Natural killer cell treated with Interleukin-12 subunit alpha and Interleukin-12 subunit beta and Interleukin-15 and Interleukin-18, amount 100 ng/mL, for 72 hours (primary cell): ENCODE measurements around the gene HGD. TPM values are rescaled to one million over a fixed set of nuclear protein-coding genes. Genes with fewer than 3 reads are reported as not detected.

Experiments
- ATAC-seq, 2 donors: fragments of 150-1000 bp; cut with Tn5 transposase in 1 of 2; sonication (Bioruptor Pico), chemical (Tn5 transposase) in 1 of 2; 2 replicates each; pipeline ENCODE4 v1.10.0; 2021
- DNase-seq: peaks from one replicate; pipeline ENCODE4 v3.0.0; 2022; ENCODE audit warnings: low spot score
- H3K27ac Mint-ChIP-seq, 2 donors: 1 replicate in 1 of 2; 2 replicates in 1 of 2; pipeline ENCODE4 v1.8.0; 2022; ENCODE audit warnings: mixed read lengths in 2 of 2, mild to moderate bottlenecking in 1 of 2, moderate library complexity in 1 of 2
- H3K27me3 Mint-ChIP-seq, 2 donors: 1 replicate in 1 of 2; 2 replicates in 1 of 2; pipeline ENCODE4 v1.8.0; 2022; ENCODE audit warnings: mixed read lengths in 2 of 2
- H3K36me3 Mint-ChIP-seq: one replicate; pipeline ENCODE4 v1.8.0; 2022; ENCODE audit warnings: mixed read lengths
- H3K4me1 Mint-ChIP-seq, 2 donors: 1 replicate in 1 of 2; 2 replicates in 1 of 2; pipeline ENCODE4 v1.8.0; 2022; ENCODE audit warnings: low read depth in 2 of 2, mixed read lengths in 2 of 2, mild to moderate bottlenecking in 1 of 2
- H3K4me3 Mint-ChIP-seq: one replicate; pipeline ENCODE4 v1.8.0; 2022; ENCODE audit warnings: mixed read lengths
- H3K9me3 Mint-ChIP-seq: 2 replicates; pipeline ENCODE4 v1.8.0; 2022; ENCODE audit warnings: mixed read lengths
- total RNA-seq, 2 donors: library from RNA; stranded (reverse); gene quantifications; one replicate each; pipeline ENCODE4 v1.2.3, GENCODE V29; 2022

HGD gene
- total RNA-seq, 2 donors from 2014 or later = 1.00 to 1.8 TPM

- Mint-ChIP-seq H3K27ac (no peak overlapping the region), H3K36me3 (no peaks in the 10 kb centered on the region), H3K27me3 (peaks cover 28 to 48% of the 10 kb centered on the region in 2 donors), H3K4me3 (no peak overlapping the region), H3K9me3 (no peaks in the 10 kb centered on the region), H3K4me1 (no peaks in the 10 kb centered on the region)
- ATAC-seq (no peak), DNase-seq (no peak)
These were observed 20.1 kb downstream of the HGD start for GRCh38 chr3:120661945-120662344.

GRCh38 chr3:120661106-120661905 lies 20.7 kb downstream of the HGD start:
- DNase-seq (no peak), ATAC-seq (no peak)
- Mint-ChIP-seq H3K4me1 (no peaks in the 10 kb centered on the region), H3K27me3 (peaks cover 28 to 47% of the 10 kb centered on the region in 2 donors), H3K4me3 (no peak overlapping the region), H3K27ac (no peak overlapping the region), H3K36me3 (no peaks in the 10 kb centered on the region), H3K9me3 (no peaks in the 10 kb centered on the region)

GRCh38 chr3:120659834-120660233 lies 22.2 kb downstream of the HGD start:
- Mint-ChIP-seq H3K4me3 (no peak overlapping the region), H3K4me1 (no peaks in the 10 kb centered on the region), H3K27ac (no peak overlapping the region), H3K27me3 (peaks cover 20 to 35% of the 10 kb centered on the region in 2 donors), H3K9me3 (no peaks in the 10 kb centered on the region), H3K36me3 (no peaks in the 10 kb centered on the region)
- ATAC-seq (no peak), DNase-seq (no peak)

- Mint-ChIP-seq H3K4me3 (no peak overlapping the region), H3K9me3 (no peaks in the 10 kb centered on the region), H3K27me3 (peaks cover 20 to 35% of the 10 kb centered on the region in 2 donors), H3K4me1 (no peaks in the 10 kb centered on the region), H3K27ac (no peak overlapping the region), H3K36me3 (no peaks in the 10 kb centered on the region)
- ATAC-seq (no peak), DNase-seq (no peak)
These were observed 22.8 kb downstream of the HGD start for GRCh38 chr3:120659285-120659684.

- no peaks in the 10 kb centered on the region for H3K36me3 Mint-ChIP-seq
- no peaks in the 10 kb centered on the region for H3K9me3 Mint-ChIP-seq
- no peak overlapping the region for H3K27ac Mint-ChIP-seq
- ATAC-seq (no peak), DNase-seq (no peak)
- peaks cover 2 to 10% of the 10 kb centered on the region in 2 donors for H3K27me3 Mint-ChIP-seq
- no peak overlapping the region for H3K4me3 Mint-ChIP-seq
- H3K4me1 Mint-ChIP-seq = no peaks in the 10 kb centered on the region
These were observed 29.0 kb downstream of the HGD start for GRCh38 chr3:120652896-120653545.

GRCh38 chr3:120652281-120652680 lies 29.8 kb downstream of the HGD start:
- Mint-ChIP-seq H3K4me1 (no peaks in the 10 kb centered on the region), H3K4me3 (no peak overlapping the region), H3K27me3 (peaks cover 2 to 15% of the 10 kb centered on the region in 2 donors), H3K27ac (no peak overlapping the region), H3K36me3 (no peaks in the 10 kb centered on the region), H3K9me3 (no peaks in the 10 kb centered on the region)
- ATAC-seq (no peak), DNase-seq (no peak)

GRCh38 chr3:120650311-120650710 lies 31.7 kb downstream of the HGD start:
- no peaks in the 10 kb centered on the region for H3K36me3 Mint-ChIP-seq
- peaks cover 2 to 15% of the 10 kb centered on the region in 2 donors for H3K27me3 Mint-ChIP-seq
- no peak overlapping the region for H3K27ac Mint-ChIP-seq
- no peaks in the 10 kb centered on the region for H3K4me1 Mint-ChIP-seq
- no peak for ATAC-seq
- H3K4me3 Mint-ChIP-seq = no peak overlapping the region
- no peaks in the 10 kb centered on the region for H3K9me3 Mint-ChIP-seq
- no peak for DNase-seq

GRCh38 chr3:120649830-120650233 lies 32.2 kb downstream of the HGD start:
- Mint-ChIP-seq H3K27me3 (peaks cover 2 to 15% of the 10 kb centered on the region in 2 donors), H3K9me3 (no peaks in the 10 kb centered on the region), H3K4me3 (no peak overlapping the region), H3K36me3 (no peaks in the 10 kb centered on the region), H3K27ac (no peak overlapping the region), H3K4me1 (no peaks in the 10 kb centered on the region)
- no peak for ATAC-seq
- DNase-seq = no peak

- Mint-ChIP-seq H3K9me3 (no peaks in the 10 kb centered on the region), H3K27me3 (peaks cover 2 to 9% of the 10 kb centered on the region in 2 donors), H3K36me3 (no peaks in the 10 kb centered on the region), H3K4me1 (no peaks in the 10 kb centered on the region), H3K4me3 (no peak overlapping the region), H3K27ac (no peak overlapping the region)
- DNase-seq = no peak
- no peak for ATAC-seq
These were observed 33.7 kb downstream of the HGD start for GRCh38 chr3:120648290-120648689.

GRCh38 chr3:120646771-120647432 lies 35.1 kb downstream of the HGD start:
- ATAC-seq (no peak), DNase-seq (no peak)
- H3K9me3 Mint-ChIP-seq = no peaks in the 10 kb centered on the region
- H3K4me1 Mint-ChIP-seq = no peaks in the 10 kb centered on the region
- H3K27me3 Mint-ChIP-seq = peaks cover 2 to 9% of the 10 kb centered on the region in 2 donors
- no peak overlapping the region for H3K4me3 Mint-ChIP-seq
- H3K27ac Mint-ChIP-seq = no peak overlapping the region
- no peaks in the 10 kb centered on the region for H3K36me3 Mint-ChIP-seq

- no peak overlapping the region for H3K4me3 Mint-ChIP-seq
- H3K27me3 Mint-ChIP-seq = peaks cover 3 to 10% of the 10 kb centered on the region in 2 donors
These were observed 36.8 kb downstream of the HGD start for GRCh38 chr3:120645083-120645845.

GRCh38 chr3:120642368-120642948 lies 39.6 kb downstream of the HGD start:
- H3K4me3 Mint-ChIP-seq = no peak overlapping the region
- peaks cover 6% of the 10 kb centered on the region for H3K36me3 Mint-ChIP-seq
- H3K27me3 Mint-ChIP-seq = peaks cover 10 to 15% of the 10 kb centered on the region in 2 donors
- peaks cover 2% of the 10 kb centered on the region for H3K9me3 Mint-ChIP-seq
- H3K27ac Mint-ChIP-seq = no peak overlapping the region
- H3K4me1 Mint-ChIP-seq = peaks cover 0 to 6% of the 10 kb centered on the region in 2 donors
- DNase-seq (no peak), ATAC-seq (peak in 1 of 2 donors; percentile 67)

More at GRCh38 chr3:120645083-120645845, 36.8 kb downstream of the HGD start:
- Mint-ChIP-seq H3K27ac (no peak overlapping the region), H3K9me3 (no peaks in the 10 kb centered on the region), H3K36me3 (no peaks in the 10 kb centered on the region), H3K4me1 (peaks cover 0 to under 1% of the 10 kb centered on the region in 2 donors)
- DNase-seq (no peak), ATAC-seq (peak in 1 of 2 donors; percentile 53)

GRCh38 chr3:120641696-120642246 lies 40.3 kb downstream of the HGD start:
- Mint-ChIP-seq H3K27me3 (peaks cover 10 to 15% of the 10 kb centered on the region in 2 donors), H3K4me1 (peaks cover 0 to 6% of the 10 kb centered on the region in 2 donors), H3K36me3 (peaks cover 6% of the 10 kb centered on the region), H3K9me3 (peaks cover 2% of the 10 kb centered on the region), H3K27ac (no peak overlapping the region), H3K4me3 (no peak overlapping the region)
- DNase-seq (no peak), ATAC-seq (no peak)
